CD14-positive monocyte (primary cell): ENCODE measurements around the gene SEPTIN14. TPM values are rescaled to one million over a fixed set of nuclear protein-coding genes. Genes with fewer than 3 reads are reported as not detected.
A peak's percentile ranks its signal among the peaks of the same experiment; 100 is the strongest.

ENCODE experiments used
- DNase-seq, 3 donors: peaks; one replicate each; pipeline ENCODE4 v3.0.0-alpha.2; 2011 to 2022
- H2AFZ ChIP-seq: 2 replicates; pipeline ENCODE4 v1.6.0; 2012; ENCODE audit warnings: mild to moderate bottlenecking, low read depth, low read length, inconsistent platforms; ENCODE audit not compliant: insufficient read depth, poor library complexity, severe bottlenecking
- H3K27ac ChIP-seq, 2 donors: 1 replicate in 1 of 2; 2 replicates in 1 of 2; pipeline ENCODE4 v1.5.1; 2012 to 2013; ENCODE audit warnings: low read length in 2 of 2, control low read depth in 1 of 2, inconsistent platforms in 1 of 2, low read depth in 1 of 2, mild to moderate bottlenecking in 1 of 2
- H3K27me3 ChIP-seq, 2 donors: one replicate each; pipeline versions ENCODE4 v1.6.0 to v1.6.1; 2011 to 2013; ENCODE audit warnings: low read length in 2 of 2; ENCODE audit not compliant: control insufficient read depth in 2 of 2, insufficient read depth in 2 of 2
- H3K36me3 ChIP-seq, 2 donors: replicated peaks in 1 of 2; 1 replicate in 1 of 2; 2 replicates in 1 of 2; pipeline versions ENCODE4 v1.5.1 to v1.6.1; 2012 to 2013; ENCODE audit warnings: low read length in 2 of 2, control low read depth in 1 of 2, inconsistent platforms in 1 of 2, mild to moderate bottlenecking in 1 of 2; ENCODE audit not compliant: insufficient read depth in 2 of 2, control insufficient read depth in 1 of 2
- H3K4me1 ChIP-seq, 2 donors: 1 replicate in 1 of 2; 2 replicates in 1 of 2; pipeline versions ENCODE4 v1.5.1 to v1.6.1; 2012 to 2013; ENCODE audit warnings: low read length in 2 of 2, control low read depth in 1 of 2, inconsistent platforms in 1 of 2, mild to moderate bottlenecking in 1 of 2, moderate library complexity in 1 of 2; ENCODE audit not compliant: insufficient read depth in 2 of 2, control insufficient read depth in 1 of 2
- H3K4me2 ChIP-seq: replicated peaks from 2 replicates; pipeline ENCODE3; 2012; ENCODE audit warnings: low read length, moderate library complexity, mild to moderate bottlenecking; ENCODE audit not compliant: poor library complexity, severe bottlenecking; ENCODE audit errors: extremely low read depth
- H3K4me3 ChIP-seq, 3 experiments: fragments of 200-600 bp in 1 of 3; sonication (generic) in 1 of 3; replicated peaks in 1 of 3; 1 replicate in 2 of 3; 2 replicates in 1 of 3; pipeline ENCODE4 v1.5.1; 2011 to 2013; ENCODE audit warnings: low read length in 3 of 3, mild to moderate bottlenecking in 3 of 3, control low read depth in 2 of 3, low read depth in 2 of 3, inconsistent platforms in 1 of 3, moderate library complexity in 1 of 3
- H3K79me2 ChIP-seq: 2 replicates; pipeline ENCODE4 v1.6.0; 2012; ENCODE audit warnings: mild to moderate bottlenecking, control low read depth, inconsistent platforms, low read length, moderate library complexity; ENCODE audit not compliant: insufficient read depth
- H3K9ac ChIP-seq: 2 replicates; pipeline ENCODE4 v1.6.0; 2017; ENCODE audit warnings: low read length, mild to moderate bottlenecking; ENCODE audit not compliant: insufficient read depth, poor library complexity, severe bottlenecking
- H3K9me3 ChIP-seq, 2 donors: replicated peaks in 1 of 2; 1 replicate in 1 of 2; 2 replicates in 1 of 2; pipeline versions ENCODE4 v1.5.1 to v1.6.1; 2012 to 2013; ENCODE audit warnings: low read length in 2 of 2, control low read depth in 1 of 2; ENCODE audit not compliant: control insufficient read depth in 1 of 2, insufficient read depth in 1 of 2
- H4K20me1 ChIP-seq: 2 replicates; pipeline ENCODE4 v1.6.0; 2012; ENCODE audit warnings: mild to moderate bottlenecking, low read length, control low read depth, moderate library complexity; ENCODE audit not compliant: insufficient read depth
- H3K27ac Mint-ChIP-seq, 7 donors: one replicate each; pipeline ENCODE4 v1.8.0; 2020; ENCODE audit warnings: mild to moderate bottlenecking in 7 of 7, mixed read lengths in 7 of 7, moderate library complexity in 6 of 7, inconsistent platforms in 2 of 7
- H3K27me3 Mint-ChIP-seq, 3 donors: one replicate each; pipeline ENCODE4 v1.8.0; 2021 to 2022; ENCODE audit warnings: low read depth in 3 of 3, mild to moderate bottlenecking in 3 of 3, mixed read lengths in 3 of 3, moderate library complexity in 3 of 3, inconsistent platforms in 1 of 3
- H3K36me3 Mint-ChIP-seq, 2 donors: one replicate each; pipeline ENCODE4 v1.8.0; 2020; ENCODE audit warnings: mixed read lengths in 2 of 2, inconsistent platforms in 1 of 2, mild to moderate bottlenecking in 1 of 2
- H3K4me1 Mint-ChIP-seq: one replicate; pipeline ENCODE4 v1.8.0; 2020; ENCODE audit warnings: mild to moderate bottlenecking, mixed read lengths
- H3K4me3 Mint-ChIP-seq, 2 donors: one replicate each; pipeline ENCODE4 v1.8.0; 2020; ENCODE audit warnings: mild to moderate bottlenecking in 2 of 2, mixed read lengths in 2 of 2, moderate library complexity in 1 of 2
- H3K9me3 Mint-ChIP-seq, 7 donors: one replicate each; pipeline ENCODE4 v1.8.0; 2020 to 2022; ENCODE audit warnings: mixed read lengths in 7 of 7, mild to moderate bottlenecking in 6 of 7, moderate library complexity in 6 of 7, inconsistent platforms in 2 of 7
- CTCF ChIP-seq: fragments of 200-600 bp; IDR thresholded peaks from one replicate; pipeline ENCODE4 v1.8.0; 2022; ENCODE audit warnings: antibody characterized with exemption, mild to moderate bottlenecking
- WGBS: methylation state at CpG from one replicate; pipeline ENCODE4 v1.1.5; 2013; ENCODE audit warnings: missing lambda C conversion rate; ENCODE audit not compliant: insufficient coverage; 5-methylcytosine and 5-hydroxymethylcytosine counted together
- intact Hi-C, 2 donors: fragments of 100-400 bp; cut with micrococcal nuclease; formaldehyde crosslinking; loops; one replicate each; pipeline versions ENCODE4 v1.15.0 to v1.15.1; 2023
- polyA plus RNA-seq, 3 donors: library from polyadenylated mRNA; depleted of rRNA in 1 of 3; unstranded in 2 of 3; stranded (reverse) in 1 of 3; fragments of 300-500 nt in 2 of 3; fragments of >200 nt in 1 of 3; fragmentation: Illumina TruSeq in 2 of 3; gene quantifications; 1 replicate in 2 of 3; 2 replicates in 1 of 3; pipeline ENCODE4 v1.2.3, GENCODE V29; 2012 to 2021

The SEPTIN14 gene
- polyA plus RNA-seq, 3 donors: not detected

- Mint-ChIP-seq H3K36me3 (no peaks in the 10 kb centered on the region), H3K4me1 (peaks cover 8% of the 10 kb centered on the region), H3K27ac (peak overlapping the region in 6 of 7 donors; percentile 40 to 88 (median 68)), H3K4me3 (peak overlapping the region; percentile 76 to 82), H3K9me3 (peaks cover 0 to 3% (median 0%) of the 10 kb centered on the region in 7 donors), H3K27me3 (peaks cover 1 to 5% (median 5%) of the 10 kb centered on the region in 3 donors)
- H3K9ac ChIP-seq: no peak overlapping the region
- H3K9me3 ChIP-seq: no peaks in the 10 kb centered on the region
- no peak for TF ChIP-seq CTCF
- no peaks in the 10 kb centered on the region for H4K20me1 ChIP-seq
- peak overlapping the region; percentile 44 to 79 (median 67) for H3K4me3 ChIP-seq
- H3K27ac ChIP-seq: no peak overlapping the region
- peak overlapping the region; percentile 67 for H2AFZ ChIP-seq
- H3K4me1 ChIP-seq: peaks cover 9 to 10% of the 10 kb centered on the region in 2 donors
- no peaks in the 10 kb centered on the region for H3K79me2 ChIP-seq
- H3K36me3 ChIP-seq: no peaks in the 10 kb centered on the region
- peak overlapping the region; percentile 71 for H3K4me2 ChIP-seq
- no peaks in the 10 kb centered on the region for H3K27me3 ChIP-seq
- no CpG with 5 or more reads among the region's 38 CpGs for WGBS
- intact Hi-C loops: loop anchor here in 1 of 2 donors (5.0 kb wide), 1 partner anchor 64 kb away; the partner anchor contains the start of gene MRPS17
- DNase-seq: no peak
Observed at GRCh38 chr7:55887821-55888247, 25.3 kb upstream of the SEPTIN14 start.

- Histone ChIP-seq H3K27me3 (no peaks in the 10 kb centered on the region), H2AFZ (peak overlapping the region; percentile 31), H3K79me2 (no peaks in the 10 kb centered on the region), H3K27ac (no peak overlapping the region), H3K4me2 (no peak overlapping the region), H4K20me1 (no peaks in the 10 kb centered on the region), H3K9ac (no peak overlapping the region), H3K36me3 (no peaks in the 10 kb centered on the region), H3K4me1 (peaks cover 9 to 10% of the 10 kb centered on the region in 2 donors), H3K9me3 (no peaks in the 10 kb centered on the region), H3K4me3 (no peak overlapping the region)
- intact Hi-C loops: no loop called here
- TF ChIP-seq CTCF: no peak
- Mint-ChIP-seq H3K4me3 (no peak overlapping the region), H3K9me3 (peaks cover 0 to 2% (median 0%) of the 10 kb centered on the region in 7 donors), H3K27me3 (peaks cover 4 to 6% (median 5%) of the 10 kb centered on the region in 3 donors), H3K27ac (no peak overlapping the region), H3K36me3 (no peaks in the 10 kb centered on the region), H3K4me1 (peaks cover 8% of the 10 kb centered on the region)
- whole genome bisulfite sequencing: no CpG with 5 or more reads among the region's 3 CpGs
- no peak for DNase-seq
Observed at GRCh38 chr7:55884321-55884720, 21.8 kb upstream of the SEPTIN14 start.
